ENCODE measurements around the gene CPZ.

- TF ChIP-seq POLR2A (IDR thresholded peaks at IDR 0.05; ENCODE audit: low read depth, low read length) (no peak), POLR2AphosphoS5 (IDR thresholded peaks at IDR 0.05; ENCODE audit: low read depth, low read length) (no peak), PAX5 (IDR thresholded peaks at IDR 0.05; ENCODE audit: insufficient read depth, low read length, severe bottlenecking) (no peak)
Measured at GRCh38 chr4:8577972-8578371, 14.6 kb upstream of the CPZ start.
